B cell (primary cell): ENCODE data around the gene OR10G7.

ENCODE experiments used
- EZH2 ChIP-seq: IDR thresholded peaks from 2 replicates; pipeline ENCODE4 v1.6.1; 2012; ENCODE audit warnings: borderline replicate concordance, low read depth, mild to moderate bottlenecking, moderate library complexity, low read length; ENCODE audit not compliant: insufficient read depth, poor library complexity, severe bottlenecking
- TF ChIP-seq, protein P1 (sequence below): fragments of 200-600 bp; IDR thresholded peaks from one replicate; pipeline ENCODE4 v1.8.0; 2022; ENCODE audit warnings: antibody characterized with exemption, mild to moderate bottlenecking

DNA sequence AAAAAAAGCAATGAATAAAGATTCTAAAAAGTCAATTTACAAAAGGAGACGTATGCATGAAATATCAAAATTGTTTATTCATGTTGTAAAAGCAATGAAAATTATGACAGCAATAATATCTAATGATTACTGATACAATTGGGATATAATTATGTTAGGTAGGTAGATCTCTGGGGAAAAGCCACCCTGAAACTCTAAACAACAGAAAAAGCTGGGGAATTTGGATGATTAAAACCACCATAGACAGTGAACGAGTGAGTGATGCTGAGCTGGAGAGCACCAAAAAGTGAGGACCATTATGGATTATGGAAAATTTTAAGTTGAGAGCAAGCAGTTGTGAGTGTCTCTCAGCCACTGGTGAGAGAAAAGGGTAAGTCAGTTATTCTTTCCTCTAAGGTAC lies 14.6 kb downstream of the OR10G7 start, which contains the start of gene OR10G8:
- TF ChIP-seq, protein P1, sequence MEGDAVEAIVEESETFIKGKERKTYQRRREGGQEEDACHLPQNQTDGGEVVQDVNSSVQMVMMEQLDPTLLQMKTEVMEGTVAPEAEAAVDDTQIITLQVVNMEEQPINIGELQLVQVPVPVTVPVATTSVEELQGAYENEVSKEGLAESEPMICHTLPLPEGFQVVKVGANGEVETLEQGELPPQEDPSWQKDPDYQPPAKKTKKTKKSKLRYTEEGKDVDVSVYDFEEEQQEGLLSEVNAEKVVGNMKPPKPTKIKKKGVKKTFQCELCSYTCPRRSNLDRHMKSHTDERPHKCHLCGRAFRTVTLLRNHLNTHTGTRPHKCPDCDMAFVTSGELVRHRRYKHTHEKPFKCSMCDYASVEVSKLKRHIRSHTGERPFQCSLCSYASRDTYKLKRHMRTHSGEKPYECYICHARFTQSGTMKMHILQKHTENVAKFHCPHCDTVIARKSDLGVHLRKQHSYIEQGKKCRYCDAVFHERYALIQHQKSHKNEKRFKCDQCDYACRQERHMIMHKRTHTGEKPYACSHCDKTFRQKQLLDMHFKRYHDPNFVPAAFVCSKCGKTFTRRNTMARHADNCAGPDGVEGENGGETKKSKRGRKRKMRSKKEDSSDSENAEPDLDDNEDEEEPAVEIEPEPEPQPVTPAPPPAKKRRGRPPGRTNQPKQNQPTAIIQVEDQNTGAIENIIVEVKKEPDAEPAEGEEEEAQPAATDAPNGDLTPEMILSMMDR, result no peak
- TF ChIP-seq EZH2, result no peak
